HepG2 (cell line): ENCODE measurements around the gene LUZP2. TPM values are rescaled to one million over a fixed set of nuclear protein-coding genes. Genes with fewer than 3 reads are reported as not detected.

Experiments used
- ATAC-seq: fragments of 200-7000 bp; cut with Tn5 transposase; 3 replicates; pipeline ENCODE4 v1.9.1; 2020; ENCODE audit warnings: mild to moderate bottlenecking, moderate library complexity
- BruUV-seq: library from RNA; stranded (reverse); fragments of 400-500 nt; replicated peaks from 2 replicates; lab custom pipeline; 2021; lab: Mats Ljungman, UMichigan
- CTCF ChIA-PET: fragments of 300-600 bp; formaldehyde crosslinking; extraction: SDS; loops from one replicate; lab custom pipeline; 2021; ENCODE audit warnings: low total read pairs, inconsistent platforms, low intra/inter-chr PET ratio; lab: Yijun Ruan, JAX
- POLR2A ChIA-PET: fragments of 350-600 bp; sonication (Branson Sonifier 250); formaldehyde crosslinking; loops from one replicate; lab custom pipeline; 2020; ENCODE audit warnings: antibody characterized with exemption, inconsistent platforms; lab: Yijun Ruan, JAX
- DNase-seq: peaks from one replicate; pipeline ENCODE4 v3.0.0-alpha.2; 2015; ENCODE audit warnings: low spot score
- FAIRE-seq: peaks from 3 replicates; lab custom pipeline; 2011; peaks lifted over from hg19 to GRCh38; lab: Jason Lieb, UNC
- H2AFZ ChIP-seq: one replicate; pipeline ENCODE4 v1.6.1; 2011; ENCODE audit warnings: low read length, inconsistent platforms
- H3K27ac ChIP-seq: fragments of 300-600 bp; 3 replicates; pipeline ENCODE4 v1.8.0; 2011; ENCODE audit warnings: mixed run types, mild to moderate bottlenecking, mixed read lengths, low read length, inconsistent platforms; ENCODE audit not compliant: insufficient read depth; ENCODE audit errors: extremely low read length
- H3K27me3 ChIP-seq, 2 experiments: fragments of 200-600 bp in 1 of 2; 2 replicates in 1 of 2; 3 replicates in 1 of 2; pipeline versions ENCODE4 v1.6.0 to v1.8.0; 2011; ENCODE audit warnings: low read length in 2 of 2, mild to moderate bottlenecking in 2 of 2, moderate library complexity in 2 of 2, inconsistent platforms in 1 of 2; ENCODE audit not compliant: insufficient read depth in 2 of 2, control insufficient read depth in 1 of 2
- H3K36me3 ChIP-seq, 2 experiments: fragments of 200-600 bp in 1 of 2; replicated peaks in 1 of 2; 2 replicates in 1 of 2; 3 replicates in 1 of 2; pipeline versions ENCODE4 v1.5.1 to v1.8.0; 2011; ENCODE audit warnings: low read length in 2 of 2, inconsistent platforms in 1 of 2; ENCODE audit not compliant: insufficient read depth in 2 of 2, control insufficient read depth in 1 of 2
- H3K4me1 ChIP-seq: 2 replicates; pipeline ENCODE4 v1.5.1; 2012; ENCODE audit warnings: low read length, inconsistent platforms; ENCODE audit not compliant: insufficient read depth
- H3K4me2 ChIP-seq: 2 replicates; pipeline ENCODE4 v1.6.0; 2011; ENCODE audit warnings: low read depth, low read length, inconsistent platforms
- H3K4me3 ChIP-seq, 3 experiments: fragments of 200-600 bp in 1 of 3; sonication (generic), shearing (Covaris generic) in 1 of 3; replicated peaks in 1 of 3; 2 replicates each; pipeline ENCODE4 v1.5.1; 2011 to 2016; ENCODE audit warnings: low read length in 3 of 3, inconsistent platforms in 2 of 3, low read depth in 2 of 3, mild to moderate bottlenecking in 2 of 3, control low read depth in 1 of 3, mixed read lengths in 1 of 3; ENCODE audit not compliant: insufficient read depth in 1 of 3
- H3K79me2 ChIP-seq: one replicate; pipeline ENCODE4 v1.6.1; 2011; ENCODE audit warnings: low read length, inconsistent platforms; ENCODE audit not compliant: insufficient read depth
- H3K9ac ChIP-seq: 2 replicates; pipeline ENCODE4 v1.6.0; 2011; ENCODE audit warnings: mild to moderate bottlenecking, low read depth, low read length, inconsistent platforms; ENCODE audit not compliant: insufficient read depth
- H3K9me3 ChIP-seq: 2 replicates; pipeline ENCODE4 v1.5.1; 2012; ENCODE audit warnings: mild to moderate bottlenecking, low read length
- H4K20me1 ChIP-seq: 2 replicates; pipeline ENCODE4 v1.6.0; 2011; ENCODE audit warnings: inconsistent platforms, mild to moderate bottlenecking, low read length, moderate library complexity; ENCODE audit not compliant: insufficient read depth
- HMGA1 ChIP-seq: sonication (generic); formaldehyde crosslinking; conservative IDR thresholded peaks from 2 replicates; pipeline ENCODE4 v1.4.0; 2020; ENCODE audit warnings: missing genetic modification reagents
- MAFF ChIP-seq: IDR thresholded peaks from 2 replicates; pipeline ENCODE4 v1.6.1; 2011; ENCODE audit warnings: low read depth, low read length, improper control_type of control experiment
- MAFK ChIP-seq, 2 experiments: IDR thresholded peaks in 1 of 2; conservative IDR thresholded peaks in 1 of 2; 2 replicates each; pipeline ENCODE4 v1.6.1; 2011; ENCODE audit warnings: improper control_type of control experiment in 2 of 2, low read length in 2 of 2
- NFIB ChIP-seq: sonication (generic); formaldehyde crosslinking; IDR thresholded peaks from 2 replicates; pipeline ENCODE4 v1.9.0; 2021; ENCODE audit warnings: missing genetic modification reagents, mild to moderate bottlenecking, borderline replicate concordance
- NFYB ChIP-seq: sonication (generic); formaldehyde crosslinking; IDR thresholded peaks from 2 replicates; pipeline ENCODE4 v1.4.0; 2020; ENCODE audit warnings: missing genetic modification reagents
- SKI ChIP-seq: fragments of 450-650 bp; IDR thresholded peaks from one replicate; pipeline ENCODE4 v1.6.1; 2018; ENCODE audit warnings: mild to moderate bottlenecking; ENCODE audit not compliant: partially characterized antibody
- STAT6 ChIP-seq: sonication (generic); formaldehyde crosslinking; IDR thresholded peaks from 2 replicates; pipeline ENCODE4 v1.4.0; 2020; ENCODE audit warnings: missing genetic modification reagents, mild to moderate bottlenecking, borderline replicate concordance
- TIGD3 ChIP-seq: sonication (generic); formaldehyde crosslinking; IDR thresholded peaks from 2 replicates; pipeline ENCODE4 v1.5.1; 2020; ENCODE audit warnings: mild to moderate bottlenecking, missing genetic modification reagents, borderline replicate concordance
- ZC3H13 ChIP-seq: sonication (generic); formaldehyde crosslinking; IDR thresholded peaks from 2 replicates; pipeline ENCODE4 v1.8.1; 2023; ENCODE audit warnings: mild to moderate bottlenecking, missing genetic modification reagents, moderate library complexity
- ZFY ChIP-seq: sonication (generic); formaldehyde crosslinking; IDR thresholded peaks from 2 replicates; pipeline ENCODE4 v1.4.0; 2020; ENCODE audit warnings: missing genetic modification reagents
- ZNF263 ChIP-seq: sonication (generic); formaldehyde crosslinking; IDR thresholded peaks from 2 replicates; pipeline ENCODE4 v1.4.0; 2020; ENCODE audit warnings: missing genetic modification reagents
- WGBS: methylation state at CpG from one replicate; pipeline ENCODE4 v1.1.6; 2017; ENCODE audit warnings: low lambda C conversion rate; 5-methylcytosine and 5-hydroxymethylcytosine counted together
- in situ Hi-C: cut with HindIII; loops from 2 replicates; pipeline ENCODE4 v1.10.0; 2017; ENCODE audit warnings: low pct_unique_long_range_greater_than_20kb; ENCODE audit not compliant: extremely low pct_ligation_motif_present
- intact Hi-C: fragments of 100-400 bp; cut with micrococcal nuclease; formaldehyde crosslinking; loops from one replicate; pipeline ENCODE4 v1.10.0; 2022; ENCODE audit not compliant: unreplicated experiment
- polyA plus RNA-seq, 8 experiments: library from polyadenylated mRNA; depleted of rRNA in 3 of 8; stranded (reverse) in 7 of 8; unstranded in 1 of 8; fragments of >200 nt; fragmentation: Illumina TruSeq in 4 of 8; extraction: Trizol in 4 of 8; gene quantifications; 2 replicates each; pipeline versions ENCODE4 v1.2.1 to v1.2.3, GENCODE V29; 2011 to 2016; ENCODE audit warnings: low read depth in 4 of 8, missing spikeins in 1 of 8, mixed read lengths in 1 of 8; ENCODE audit not compliant: insufficient read depth in 1 of 8
- total RNA-seq, 5 experiments: library from RNA; depleted of rRNA; stranded (reverse); fragments of >200 nt; fragmentation: Illumina TruSeq; extraction: Trizol; gene quantifications; 2 replicates each; pipeline ENCODE4 v1.2.3, GENCODE V29; 2016; ENCODE audit warnings: low read depth in 1 of 5

The LUZP2 gene
- total and polyA plus RNA-seq, 2 of the 13 experiments (the other 11 are each of a cell fraction or from before 2014, with no cell fraction given): not detected

- DNase-seq: no peak
- no peak for ATAC-seq
- in situ Hi-C loops (no loop called here), intact Hi-C loops (no loop called here)
- no peak overlapping the region for H3K9ac ChIP-seq
- TF ChIP-seq HMGA1 (CRISPR knock-in tag): no peak
- TF ChIP-seq NFYB (CRISPR knock-in tag): no peak
- TF ChIP-seq STAT6 (CRISPR knock-in tag): no peak
- no peak for TF ChIP-seq ZNF263 (CRISPR knock-in tag)
- TF ChIP-seq SKI: no peak
- no peak for FAIRE-seq
- POLR2A ChIA-PET: no interaction called here
- BruUV-seq: no TSS peak
- no peak overlapping the region for H3K27ac ChIP-seq
- H3K4me1 ChIP-seq: no peaks in the 10 kb centered on the region
- no peaks in the 10 kb centered on the region for H3K27me3 ChIP-seq
- CTCF ChIA-PET: no interaction called here
- no peak overlapping the region for H2AFZ ChIP-seq
- no peaks in the 10 kb centered on the region for H3K79me2 ChIP-seq
- no peak overlapping the region for H3K4me2 ChIP-seq
- no peaks in the 10 kb centered on the region for H3K36me3 ChIP-seq
- H4K20me1 ChIP-seq: no peaks in the 10 kb centered on the region
- no peak overlapping the region for H3K4me3 ChIP-seq
- no peaks in the 10 kb centered on the region for H3K9me3 ChIP-seq
- WGBS: 2% methylated on average over 1 of the region's 1 CpG
These were observed 551.8 kb downstream of the LUZP2 start for GRCh38 chr11:25048632-25049031.

GRCh38 chr11:25052844-25053243, 556.0 kb downstream of the LUZP2 start:
- POLR2A ChIA-PET: no interaction called here
- Histone ChIP-seq H2AFZ (no peak overlapping the region), H3K4me1 (no peaks in the 10 kb centered on the region), H3K9me3 (no peaks in the 10 kb centered on the region), H3K9ac (no peak overlapping the region), H3K4me3 (no peak overlapping the region), H3K79me2 (no peaks in the 10 kb centered on the region), H4K20me1 (no peaks in the 10 kb centered on the region), H3K27ac (no peak overlapping the region), H3K36me3 (no peaks in the 10 kb centered on the region), H3K27me3 (no peaks in the 10 kb centered on the region), H3K4me2 (no peak overlapping the region)
- CTCF ChIA-PET: no interaction called here
- in situ Hi-C loops: no loop called here
- TF ChIP-seq NFIB (CRISPR knock-in tag) (no peak), ZC3H13 (CRISPR knock-in tag) (no peak), TIGD3 (CRISPR knock-in tag) (no peak), ZFY (no peak), MAFK (conservative IDR thresholded peaks at IDR 0.05 in 1 of 2, IDR thresholded peaks at IDR 0.05 in 1 of 2; ENCODE audit: low read length in 2 of 2) (peak; percentile 80 to 96), MAFF (peak; percentile 88)
- no peak for ATAC-seq
- intact Hi-C loops: no loop called here
- no peak for FAIRE-seq
- BruUV-seq: no TSS peak
- no peak for DNase-seq
